ENCODE measurements around the gene MEIS2. TPM values are rescaled to one million over a fixed set of nuclear protein-coding genes. Genes with fewer than 3 reads are reported as not detected.

The MEIS2 gene
- polyA plus RNA-seq, 2 of the 4 experiments (the other 2 are of a cell fraction): 7.3 to 11.1 TPM

DNA sequence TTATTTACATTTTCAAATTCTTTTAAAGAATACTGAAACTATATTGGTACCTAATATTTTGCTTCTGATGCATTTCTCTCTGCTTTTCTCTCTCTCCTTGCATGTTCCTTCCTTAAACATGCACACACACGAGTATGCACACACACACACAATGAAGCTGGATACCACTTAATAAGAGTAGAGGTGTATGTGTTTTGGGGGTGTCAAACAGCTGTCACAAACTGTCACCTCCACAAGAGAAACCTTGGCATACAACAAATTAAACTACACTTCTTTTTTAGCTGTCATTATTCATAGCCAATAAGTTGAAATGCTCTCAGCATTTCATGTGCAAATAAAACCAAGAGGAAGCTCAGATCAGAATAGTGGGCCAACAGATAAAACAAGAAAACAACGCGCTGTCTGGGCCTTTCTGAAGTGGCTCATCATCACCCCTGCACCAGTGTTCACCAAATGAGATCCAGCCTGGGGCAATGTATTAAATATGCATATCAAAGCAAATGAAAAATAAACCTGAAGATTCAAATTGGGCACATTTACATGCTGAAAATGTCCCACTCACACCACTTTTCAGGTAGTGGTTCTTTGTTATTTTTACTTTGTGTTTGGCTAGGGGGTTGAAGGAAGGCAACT is 9.7 kb downstream of the MEIS2 start:
- ChIA-PET POLR2A (no interaction called here), CTCF (no interaction called here)
- Histone ChIP-seq H3K4me1 (peaks cover 5% of the 10 kb centered on the region; the same call in 2 of the 3 replicates), H3K9me3 (no peaks in the 10 kb centered on the region), H3K4me3 (no peak overlapping the region), H3K27ac (no peak overlapping the region), H3K4me2 (no peak overlapping the region)
- no peak for TF ChIP-seq HEYL (CRISPR knock-in tag; IDR thresholded peaks at IDR 0.05)
- TF ChIP-seq CHD2 (IDR thresholded peaks at IDR 0.05; ENCODE audit: low read length, partially characterized antibody): no peak
- TF ChIP-seq RAD21 (conservative IDR thresholded peaks at IDR 0.05 in 1 of 2, IDR thresholded peaks at IDR 0.05 in 1 of 2): no peak
- no peak for TF ChIP-seq ZNF302 (CRISPR knock-in tag; IDR thresholded peaks at IDR 0.05)
- TF ChIP-seq, protein P1, sequence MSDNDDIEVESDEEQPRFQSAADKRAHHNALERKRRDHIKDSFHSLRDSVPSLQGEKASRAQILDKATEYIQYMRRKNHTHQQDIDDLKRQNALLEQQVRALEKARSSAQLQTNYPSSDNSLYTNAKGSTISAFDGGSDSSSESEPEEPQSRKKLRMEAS (IDR thresholded peaks at IDR 0.05): no peak
- TF ChIP-seq EP300 (IDR thresholded peaks at IDR 0.05): no peak
- no peak for TF ChIP-seq CHD4 (IDR thresholded peaks at IDR 0.05; ENCODE audit: borderline replicate concordance)
- TF ChIP-seq REST (IDR thresholded peaks at IDR 0.05): no peak
- no peak for TF ChIP-seq JUN (IDR thresholded peaks at IDR 0.05)
- TF ChIP-seq CEBPB (IDR thresholded peaks at IDR 0.05): no peak
- no peak for TF ChIP-seq NPAS2 (CRISPR knock-in tag; IDR thresholded peaks at IDR 0.05; ENCODE audit: borderline replicate concordance)
- TF ChIP-seq, protein P2, sequence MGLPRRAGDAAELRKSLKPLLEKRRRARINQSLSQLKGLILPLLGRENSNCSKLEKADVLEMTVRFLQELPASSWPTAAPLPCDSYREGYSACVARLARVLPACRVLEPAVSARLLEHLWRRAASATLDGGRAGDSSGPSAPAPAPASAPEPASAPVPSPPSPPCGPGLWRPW (IDR thresholded peaks at IDR 0.05): no peak
- TF ChIP-seq ZC3H11A (IDR thresholded peaks at IDR 0.05): no peak
- no peak for TF ChIP-seq E2F6 (IDR thresholded peaks at IDR 0.05; ENCODE audit: borderline replicate concordance, low read depth)
- no peak for TF ChIP-seq GATA3 (IDR thresholded peaks at IDR 0.05; ENCODE audit: borderline replicate concordance)
- ATAC-seq (no peak), DNase-seq (ENCODE audit: low read depth in 1 of 2, low spot score in 1 of 2) (no peak), FAIRE-seq (no peak)
- 80% methylated on average over 3 of the region's 3 CpGs for WGBS (ENCODE audit: missing lambda C conversion rate)

GRCh38 chr15:37088436-37088835 is 11.9 kb downstream of the MEIS2 start:
- ChIA-PET POLR2A (no interaction called here), CTCF (no interaction called here)
- DNase-seq (ENCODE audit: low read depth in 1 of 2, low spot score in 1 of 2) (no peak), ATAC-seq (no peak), FAIRE-seq (no peak)
- no peak overlapping the region for H3K4me3 ChIP-seq
- H3K27ac ChIP-seq: no peak overlapping the region
- no peak for TF ChIP-seq CBX2 (IDR thresholded peaks at IDR 0.05; ENCODE audit: borderline replicate concordance, low read depth)
- TF ChIP-seq ZC3H11A (IDR thresholded peaks at IDR 0.05): no peak
- no peak for TF ChIP-seq BCL3 (IDR thresholded peaks at IDR 0.05)
- no peak overlapping the region for H3K4me2 ChIP-seq
- no peaks in the 10 kb centered on the region for H3K4me1 ChIP-seq
- WGBS (ENCODE audit: missing lambda C conversion rate): 85% methylated on average over 2 of the region's 2 CpGs
- H3K9me3 ChIP-seq: no peaks in the 10 kb centered on the region

DNA sequence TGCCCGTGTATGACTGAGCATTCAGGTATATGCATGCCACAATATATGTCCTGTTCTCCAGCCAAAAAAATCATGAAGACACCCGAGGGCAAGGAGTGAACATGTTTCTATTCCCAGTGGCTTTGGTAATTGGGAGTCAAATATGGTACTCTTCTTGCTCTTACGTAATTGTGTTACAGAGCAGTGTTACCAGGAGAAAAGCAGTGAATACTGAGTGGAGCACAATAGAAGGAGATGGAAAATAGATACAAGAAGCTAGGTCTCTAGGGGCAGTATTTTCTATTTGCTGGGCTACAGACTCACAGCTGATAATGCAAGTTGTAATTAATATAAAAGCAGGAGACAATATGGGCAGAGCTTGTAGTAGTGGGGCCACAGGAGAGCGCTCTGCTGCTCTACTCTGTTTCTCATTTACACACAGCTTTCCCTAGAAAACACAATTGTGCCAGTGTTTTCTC is 13.2 kb downstream of the MEIS2 start:
- Histone ChIP-seq H3K4me3 (no peak overlapping the region), H3K4me1 (no peaks in the 10 kb centered on the region), H3K9me3 (no peaks in the 10 kb centered on the region), H3K4me2 (no peak overlapping the region), H3K27ac (no peak overlapping the region)
- WGBS (ENCODE audit: missing lambda C conversion rate): 80% methylated on average over 4 of the region's 4 CpGs
- ChIA-PET POLR2A (no interaction called here), CTCF (no interaction called here)
- ATAC-seq (no peak), DNase-seq (ENCODE audit: low read depth in 1 of 2, low spot score in 1 of 2) (no peak), FAIRE-seq (no peak)
- no peak for TF ChIP-seq JUNB (IDR thresholded peaks at IDR 0.05)
- no peak for TF ChIP-seq FOXS1 (CRISPR knock-in tag; IDR thresholded peaks at IDR 0.05)
- no peak for TF ChIP-seq TFCP2L1 (CRISPR knock-in tag; IDR thresholded peaks at IDR 0.05)
